Measurements from ENCODE around the gene SPATA32.

DNA sequence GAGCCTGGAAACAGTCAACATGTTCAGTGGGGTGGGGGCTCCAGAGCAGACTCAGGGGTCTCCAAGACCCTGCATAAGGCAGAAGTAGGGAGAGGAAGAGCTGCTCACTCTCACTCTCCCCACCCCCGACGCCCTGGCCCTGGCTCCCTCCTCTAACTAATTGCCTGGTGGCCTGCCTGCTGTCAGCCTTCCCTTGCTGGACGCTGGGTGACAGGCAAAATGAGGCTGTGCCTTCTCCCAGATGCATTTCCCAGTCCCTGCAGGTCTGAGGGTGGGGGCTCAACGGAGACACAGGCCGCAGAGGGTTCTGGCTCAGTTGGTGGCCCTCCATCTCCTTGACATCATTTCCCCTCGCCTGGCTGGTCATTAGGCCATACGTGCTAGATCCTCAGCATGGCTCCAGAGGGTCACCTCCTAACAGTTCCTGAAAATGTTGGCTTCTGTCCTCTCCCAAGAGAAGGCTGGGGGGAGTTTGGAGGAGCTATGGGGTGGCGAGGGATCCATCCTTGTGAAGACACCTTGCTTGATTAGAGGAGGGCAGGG lies 38.8 kb downstream of the SPATA32 start:
- TF ChIP-seq, protein P1, sequence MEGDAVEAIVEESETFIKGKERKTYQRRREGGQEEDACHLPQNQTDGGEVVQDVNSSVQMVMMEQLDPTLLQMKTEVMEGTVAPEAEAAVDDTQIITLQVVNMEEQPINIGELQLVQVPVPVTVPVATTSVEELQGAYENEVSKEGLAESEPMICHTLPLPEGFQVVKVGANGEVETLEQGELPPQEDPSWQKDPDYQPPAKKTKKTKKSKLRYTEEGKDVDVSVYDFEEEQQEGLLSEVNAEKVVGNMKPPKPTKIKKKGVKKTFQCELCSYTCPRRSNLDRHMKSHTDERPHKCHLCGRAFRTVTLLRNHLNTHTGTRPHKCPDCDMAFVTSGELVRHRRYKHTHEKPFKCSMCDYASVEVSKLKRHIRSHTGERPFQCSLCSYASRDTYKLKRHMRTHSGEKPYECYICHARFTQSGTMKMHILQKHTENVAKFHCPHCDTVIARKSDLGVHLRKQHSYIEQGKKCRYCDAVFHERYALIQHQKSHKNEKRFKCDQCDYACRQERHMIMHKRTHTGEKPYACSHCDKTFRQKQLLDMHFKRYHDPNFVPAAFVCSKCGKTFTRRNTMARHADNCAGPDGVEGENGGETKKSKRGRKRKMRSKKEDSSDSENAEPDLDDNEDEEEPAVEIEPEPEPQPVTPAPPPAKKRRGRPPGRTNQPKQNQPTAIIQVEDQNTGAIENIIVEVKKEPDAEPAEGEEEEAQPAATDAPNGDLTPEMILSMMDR (IDR thresholded peaks at IDR 0.05): no peak
- TF ChIP-seq POLR2A (IDR thresholded peaks at IDR 0.05) (no peak), POLR2AphosphoS5 (IDR thresholded peaks at IDR 0.05) (no peak)

Measured in transverse colon (tissue), 4 donors.